ENCODE measurements around the gene FARS2.

FARS2 gene

GRCh38 chr6:5509106-5509505 is 247.8 kb downstream of the FARS2 start:
- no peak for DNase-seq (ENCODE audit: low read depth)

- no peak for DNase-seq (ENCODE audit: low read depth)
Measured at GRCh38 chr6:5510331-5511133, 249.2 kb downstream of the FARS2 start.

- DNase-seq (ENCODE audit: low read depth): peak; percentile 71
Measured at GRCh38 chr6:5511954-5512353, 250.6 kb downstream of the FARS2 start.

GRCh38 chr6:5512422-5512821 is 251.1 kb downstream of the FARS2 start:
- DNase-seq (ENCODE audit: low read depth): no peak

- no peak for DNase-seq (ENCODE audit: low read depth)
Measured at GRCh38 chr6:5513408-5513807, 252.1 kb downstream of the FARS2 start.

GRCh38 chr6:5514353-5514752 is 253.0 kb downstream of the FARS2 start:
- no peak for DNase-seq (ENCODE audit: low read depth)

- no peak for DNase-seq (ENCODE audit: low read depth)
Measured at GRCh38 chr6:5515200-5515599, 253.9 kb downstream of the FARS2 start.

- DNase-seq (ENCODE audit: low read depth): no peak
Measured at GRCh38 chr6:5516036-5516435, 254.7 kb downstream of the FARS2 start.

GRCh38 chr6:5517796-5518195 is 256.5 kb downstream of the FARS2 start:
- DNase-seq (ENCODE audit: low read depth): no peak

GRCh38 chr6:5518936-5519491 is 257.7 kb downstream of the FARS2 start:
- no peak for DNase-seq (ENCODE audit: low read depth)

- DNase-seq (ENCODE audit: low read depth): no peak
Measured at GRCh38 chr6:5520796-5521195, 259.5 kb downstream of the FARS2 start.

- no peak for DNase-seq (ENCODE audit: low read depth)
Measured at GRCh38 chr6:5521322-5521721, 260.0 kb downstream of the FARS2 start.

GRCh38 chr6:5522147-5522546 is 260.8 kb downstream of the FARS2 start:
- no peak for DNase-seq (ENCODE audit: low read depth)

- no peak for DNase-seq (ENCODE audit: low read depth)
Measured at GRCh38 chr6:5524110-5524509, 262.8 kb downstream of the FARS2 start.

- DNase-seq (ENCODE audit: low read depth): peak; percentile 76
Measured at GRCh38 chr6:5525209-5525608, 263.9 kb downstream of the FARS2 start.

GRCh38 chr6:5529015-5529414 is 267.7 kb downstream of the FARS2 start:
- no peak for DNase-seq (ENCODE audit: low read depth)

- no peak for DNase-seq (ENCODE audit: low read depth)
Measured at GRCh38 chr6:5529733-5530132, 268.4 kb downstream of the FARS2 start.

GRCh38 chr6:5531161-5531560 is 269.8 kb downstream of the FARS2 start:
- DNase-seq (ENCODE audit: low read depth): no peak

GRCh38 chr6:5531853-5532375 is 270.6 kb downstream of the FARS2 start:
- DNase-seq (ENCODE audit: low read depth): no peak

GRCh38 chr6:5532941-5533340 is 271.6 kb downstream of the FARS2 start:
- DNase-seq (ENCODE audit: low read depth): no peak

- DNase-seq (ENCODE audit: low read depth): no peak
Measured at GRCh38 chr6:5534643-5535042, 273.3 kb downstream of the FARS2 start.

- DNase-seq (ENCODE audit: low read depth): no peak
Measured at GRCh38 chr6:5536644-5537043, 275.3 kb downstream of the FARS2 start.

- no peak for DNase-seq (ENCODE audit: low read depth)
Measured at GRCh38 chr6:5537132-5537531, 275.8 kb downstream of the FARS2 start.

GRCh38 chr6:5537967-5538366 is 276.7 kb downstream of the FARS2 start:
- DNase-seq (ENCODE audit: low read depth): peak; percentile 74
